Measurements from ENCODE around the gene CALML4.
A peak's percentile ranks its signal among the peaks of the same experiment; 100 is the strongest.
"Not testable (repeated sequence)": the region's sequence is repeated elsewhere in the genome, so short reads cannot be mapped to it uniquely, and the experiment has no call there.

Gene CALML4

DNA sequence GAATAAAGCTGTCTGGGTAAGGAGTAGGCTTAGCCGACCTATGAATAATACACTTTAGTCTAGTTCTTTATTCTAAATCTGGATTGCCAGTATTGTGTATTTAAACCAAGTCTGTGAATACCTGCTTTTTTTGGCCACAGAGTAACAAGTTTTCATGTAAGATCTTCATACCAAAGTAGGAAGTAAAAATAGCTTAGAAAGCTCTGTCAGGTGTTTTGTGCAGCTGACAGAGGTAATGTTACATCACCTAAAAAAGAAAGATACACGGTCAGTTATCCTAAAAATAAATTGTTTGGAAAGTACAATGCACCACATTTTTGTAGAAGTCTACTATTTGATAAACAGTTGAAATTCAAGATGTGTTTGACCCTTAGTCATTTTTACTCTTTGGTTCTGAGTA is 16.5 kb downstream of the CALML4 start:
- DNase-seq, result no peak

DNA sequence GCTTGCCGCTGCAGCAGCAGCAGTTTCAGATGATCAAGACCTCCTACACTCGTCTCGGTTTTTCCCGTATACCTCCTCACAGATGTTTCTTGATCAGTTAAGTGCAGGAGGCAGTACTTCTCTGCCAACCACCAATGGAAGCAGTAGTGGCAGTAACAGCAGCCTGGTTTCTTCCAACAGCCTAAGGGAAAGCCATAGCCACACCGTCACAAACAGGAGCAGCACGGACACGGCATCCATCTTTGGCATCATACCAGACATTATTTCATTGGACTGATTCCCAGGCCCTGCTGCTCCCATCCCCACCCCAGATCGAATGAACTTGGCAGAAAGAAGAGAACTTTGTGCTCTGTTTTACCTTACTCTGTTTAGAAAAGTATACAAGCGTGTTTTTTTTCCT is 17.6 kb downstream of the CALML4 start:
- no peak for DNase-seq

DNA sequence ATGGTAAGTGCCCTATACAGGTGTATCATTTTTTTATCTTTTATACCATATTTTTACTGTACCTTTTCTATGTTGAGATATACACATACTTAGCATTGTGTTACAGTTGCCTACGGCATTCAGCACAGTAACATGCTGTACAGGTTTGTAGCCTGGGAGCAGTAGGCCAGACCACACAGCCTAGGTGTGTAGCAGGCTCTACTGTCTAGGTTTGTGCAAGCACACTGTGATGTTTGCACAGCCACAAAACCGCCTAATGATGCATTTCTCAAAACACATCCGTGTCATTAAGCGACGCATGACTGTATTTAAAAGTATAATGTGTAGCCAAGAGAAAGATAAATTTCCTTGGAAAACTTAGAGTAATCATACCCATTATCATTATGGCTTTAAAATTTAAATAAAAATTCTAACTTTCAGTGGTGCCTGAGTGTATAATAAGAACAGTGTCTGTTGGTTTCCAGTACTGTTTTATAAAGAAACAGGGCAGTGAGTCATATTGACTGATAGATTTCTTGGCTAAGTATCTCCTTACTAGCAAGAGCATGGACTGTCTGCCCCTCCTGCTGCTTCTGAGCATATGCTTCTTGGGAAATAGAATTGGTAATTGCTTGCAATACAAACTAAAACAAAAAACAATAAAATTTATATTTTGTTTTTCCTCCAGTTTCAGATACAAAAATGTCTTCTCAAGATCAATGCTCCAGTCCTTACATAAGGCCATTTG is 18.3 kb downstream of the CALML4 start:
- DNase-seq, result no peak

GRCh38 chr15:68184616-68185480 is 20.3 kb downstream of the CALML4 start:
- no peak for DNase-seq

DNA sequence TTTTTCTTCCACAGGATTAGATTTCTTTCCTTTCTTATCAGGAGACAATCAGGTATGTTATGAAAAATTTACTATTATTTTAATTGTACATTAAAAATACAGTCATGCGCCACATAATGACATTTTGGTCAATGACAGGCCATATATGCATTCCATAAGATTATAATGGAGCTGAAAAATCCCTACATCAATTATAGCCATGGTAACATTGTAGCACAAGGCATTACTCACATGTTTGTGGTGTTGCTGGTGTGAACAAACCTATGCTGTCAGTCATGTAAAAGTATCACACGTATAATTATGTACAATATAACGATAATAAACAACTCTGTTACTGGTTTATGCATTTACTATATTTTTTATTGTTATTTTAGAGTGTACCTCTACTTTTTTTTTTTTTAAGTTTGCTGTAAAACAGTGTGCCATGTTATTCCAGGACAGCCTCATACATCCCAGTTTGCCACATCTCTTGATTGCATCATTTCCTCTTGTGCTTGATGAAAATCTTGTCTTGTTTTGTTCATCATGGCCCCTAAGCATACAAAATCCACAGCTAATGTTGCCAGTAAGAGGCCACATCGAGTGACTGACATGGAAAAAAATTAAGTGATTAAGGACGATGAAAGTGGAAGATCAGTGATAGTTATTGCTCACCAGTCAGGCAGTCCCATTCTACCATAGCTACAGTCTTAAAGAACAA is 21.4 kb downstream of the CALML4 start:
- no peak for DNase-seq

DNA sequence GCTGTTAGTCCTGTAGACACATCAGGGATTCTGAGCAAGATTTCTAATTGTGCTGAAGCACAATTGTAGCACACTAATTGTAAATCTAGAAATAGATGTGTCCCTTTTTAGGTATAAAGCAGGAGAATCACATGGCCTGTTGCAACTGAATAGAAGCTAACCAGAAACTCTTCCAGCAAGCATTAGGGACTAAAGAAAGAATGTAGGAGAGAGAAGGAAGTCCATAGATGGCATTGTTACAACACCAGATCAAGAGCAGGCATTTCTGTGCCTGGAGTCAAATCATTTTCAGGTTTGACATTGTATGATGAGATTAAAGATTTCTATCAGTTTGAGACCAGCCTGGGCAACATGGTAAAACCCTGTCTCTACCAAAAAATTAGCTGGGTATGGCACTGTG is 27.4 kb downstream of the CALML4 start:
- DNase-seq, result no peak

GRCh38 chr15:68176601-68177000 is 28.5 kb downstream of the CALML4 start:
- no peak for DNase-seq

GRCh38 chr15:68175526-68175925 is 29.6 kb downstream of the CALML4 start:
- DNase-seq, result no peak

DNA sequence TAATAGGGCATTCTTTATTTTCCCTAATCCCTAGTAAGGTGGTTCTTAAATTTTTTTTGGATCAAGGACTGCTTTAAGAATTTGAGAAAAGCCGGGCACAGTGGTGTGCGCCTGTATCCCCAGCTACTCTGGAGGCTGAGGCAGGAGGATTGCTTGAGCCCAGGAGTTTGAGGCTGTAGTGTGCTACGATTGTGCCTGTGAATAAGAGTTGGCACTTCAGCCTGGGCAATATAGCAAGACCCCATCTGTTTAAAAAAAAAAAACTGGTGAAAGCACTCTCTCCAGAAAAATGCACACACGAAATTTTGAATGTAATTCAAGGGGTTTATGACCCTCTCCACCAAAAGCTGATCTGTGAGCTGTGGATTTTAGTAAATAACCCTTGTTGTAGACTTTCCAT is 32.0 kb downstream of the CALML4 start:
- no peak for DNase-seq

DNA sequence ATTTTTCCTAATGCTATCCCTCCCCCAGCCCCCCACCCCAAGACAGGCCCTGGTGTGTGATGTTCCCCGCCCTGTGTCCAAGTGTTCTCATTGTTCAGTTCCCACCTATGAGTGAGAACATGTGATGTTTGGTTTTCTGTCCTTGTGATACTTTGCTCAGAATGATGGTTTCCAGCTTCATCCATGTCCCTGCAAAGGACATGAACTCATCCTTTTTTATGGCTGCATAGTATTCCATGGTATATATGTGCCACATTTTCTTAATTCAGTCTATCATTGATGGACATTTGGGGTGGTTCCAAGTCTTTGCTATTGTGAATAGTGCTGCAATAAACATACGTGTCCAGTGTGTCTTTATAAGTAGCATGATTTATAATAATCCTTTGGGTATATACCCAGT is 33.1 kb downstream of the CALML4 start:
- DNase-seq, result not testable (repeated sequence)

GRCh38 chr15:68166847-68167246 is 38.3 kb downstream of the CALML4 start:
- no peak for DNase-seq

DNA sequence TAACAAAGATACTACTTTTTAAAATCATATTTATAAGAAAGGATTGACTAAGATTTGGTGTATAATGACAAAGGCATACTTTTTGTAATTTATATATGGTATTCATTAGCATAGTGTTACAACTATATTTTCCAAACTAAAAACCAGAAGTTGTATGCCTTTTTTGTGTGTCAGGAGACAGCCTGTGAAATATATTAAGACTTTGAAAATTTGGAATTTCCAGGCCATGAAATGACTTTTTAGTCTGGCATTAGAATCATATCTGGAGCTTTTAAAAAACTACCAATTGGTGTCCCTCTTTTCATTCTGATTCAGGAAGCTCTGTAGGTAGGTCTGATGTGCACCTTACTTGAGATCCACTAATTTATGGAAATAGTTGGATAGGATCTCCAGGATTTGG is 41.9 kb downstream of the CALML4 start:
- DNase-seq, result no peak

- DNase-seq, result no peak
Observed at GRCh38 chr15:68158046-68158628, 47.0 kb downstream of the CALML4 start.

- DNase-seq, result no peak
Observed at GRCh38 chr15:68157074-68157473, 48.1 kb downstream of the CALML4 start.

GRCh38 chr15:68154923-68155559 is 50.1 kb downstream of the CALML4 start:
- peak; percentile 38 to 49 for DNase-seq

DNA sequence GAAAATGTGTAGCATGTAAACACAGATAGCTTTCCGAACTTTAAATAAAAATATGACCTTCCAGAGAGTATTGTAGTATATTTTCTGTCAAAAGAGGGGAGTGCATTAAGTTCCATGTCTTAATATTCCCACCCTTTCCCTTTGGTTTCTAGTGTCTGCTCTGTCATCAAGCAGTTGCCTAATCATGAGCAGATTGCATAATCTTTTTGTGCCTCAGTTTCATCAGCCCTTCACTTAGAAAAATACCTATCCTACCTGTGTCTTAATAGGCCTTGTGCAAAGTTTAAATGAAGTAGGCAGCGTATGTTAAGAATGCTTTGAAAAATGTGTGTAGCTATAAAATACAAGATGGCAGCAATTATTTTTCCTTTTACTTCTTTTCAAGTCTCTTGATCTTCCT is 52.8 kb downstream of the CALML4 start:
- no peak for DNase-seq

GRCh38 chr15:68151277-68151676 is 53.9 kb downstream of the CALML4 start:
- no peak for DNase-seq

- DNase-seq, result no peak
Observed at GRCh38 chr15:68150187-68150586, 54.9 kb downstream of the CALML4 start.

DNA sequence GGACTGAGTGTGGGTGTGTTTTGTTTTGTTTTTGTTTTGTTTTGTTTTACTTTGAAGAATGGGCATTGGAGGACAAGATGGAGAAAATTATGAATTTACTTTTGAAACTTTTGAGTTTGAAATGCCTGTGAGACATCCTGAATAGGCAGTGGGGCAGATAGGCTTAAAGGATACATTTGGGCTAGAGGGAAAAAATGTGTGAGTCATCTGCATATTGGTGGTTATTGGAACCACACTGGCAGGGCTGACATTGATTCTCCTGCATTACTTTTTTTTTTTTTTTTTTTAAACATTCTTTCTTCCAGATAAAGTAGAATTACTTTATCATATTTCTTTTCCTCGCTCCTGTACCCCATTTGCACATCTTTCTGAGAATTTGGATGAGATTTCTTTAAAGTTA is 56.1 kb downstream of the CALML4 start:
- DNase-seq, result no peak

GRCh38 chr15:68148039-68148438 is 57.1 kb downstream of the CALML4 start:
- no peak for DNase-seq

GRCh38 chr15:68145706-68146105 is 59.4 kb downstream of the CALML4 start:
- DNase-seq, result no peak

DNA sequence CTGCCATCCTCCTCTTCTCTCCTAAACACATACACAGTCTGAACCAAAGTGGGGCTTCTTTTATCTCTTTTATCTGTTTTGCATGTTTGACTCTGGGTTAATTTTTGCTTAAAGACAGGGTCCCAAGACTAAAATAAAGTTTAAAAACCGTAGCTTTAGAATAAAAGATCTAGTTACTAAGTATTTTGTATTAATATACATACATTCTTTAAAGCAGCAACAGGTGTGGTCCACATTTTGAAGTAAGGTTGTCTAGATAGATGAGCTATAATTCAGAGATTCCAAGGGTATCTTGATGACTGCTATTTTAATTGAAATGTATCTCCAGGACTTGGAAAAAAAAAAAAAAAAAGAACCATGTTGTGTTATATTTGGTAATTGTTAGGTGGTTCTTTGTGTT is 61.3 kb downstream of the CALML4 start:
- no peak for DNase-seq

- DNase-seq, result no peak
Observed at GRCh38 chr15:68143129-68143528, 62.0 kb downstream of the CALML4 start.
